Measurements from ENCODE around the gene ITGBL1.

DNA sequence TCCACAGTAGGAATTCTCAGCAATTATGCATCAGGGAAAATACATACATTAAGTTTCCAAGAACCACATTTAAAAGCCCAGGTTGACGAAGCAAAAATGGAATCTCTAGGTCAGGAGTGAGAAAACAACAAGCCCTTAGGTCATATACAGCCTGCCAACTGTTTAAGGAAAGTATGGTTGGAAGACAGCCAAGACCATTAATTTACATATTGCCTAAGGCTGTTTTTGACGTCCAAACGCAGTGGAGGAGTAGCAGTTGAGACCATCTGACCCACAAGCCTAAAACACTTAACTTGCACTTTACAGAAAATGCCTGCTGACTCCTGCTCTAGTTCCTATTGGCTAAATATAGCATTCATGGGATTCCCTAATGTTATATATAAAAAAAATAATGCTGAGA, 299.0 kb downstream of the ITGBL1 start:
- TF ChIP-seq, protein P1, sequence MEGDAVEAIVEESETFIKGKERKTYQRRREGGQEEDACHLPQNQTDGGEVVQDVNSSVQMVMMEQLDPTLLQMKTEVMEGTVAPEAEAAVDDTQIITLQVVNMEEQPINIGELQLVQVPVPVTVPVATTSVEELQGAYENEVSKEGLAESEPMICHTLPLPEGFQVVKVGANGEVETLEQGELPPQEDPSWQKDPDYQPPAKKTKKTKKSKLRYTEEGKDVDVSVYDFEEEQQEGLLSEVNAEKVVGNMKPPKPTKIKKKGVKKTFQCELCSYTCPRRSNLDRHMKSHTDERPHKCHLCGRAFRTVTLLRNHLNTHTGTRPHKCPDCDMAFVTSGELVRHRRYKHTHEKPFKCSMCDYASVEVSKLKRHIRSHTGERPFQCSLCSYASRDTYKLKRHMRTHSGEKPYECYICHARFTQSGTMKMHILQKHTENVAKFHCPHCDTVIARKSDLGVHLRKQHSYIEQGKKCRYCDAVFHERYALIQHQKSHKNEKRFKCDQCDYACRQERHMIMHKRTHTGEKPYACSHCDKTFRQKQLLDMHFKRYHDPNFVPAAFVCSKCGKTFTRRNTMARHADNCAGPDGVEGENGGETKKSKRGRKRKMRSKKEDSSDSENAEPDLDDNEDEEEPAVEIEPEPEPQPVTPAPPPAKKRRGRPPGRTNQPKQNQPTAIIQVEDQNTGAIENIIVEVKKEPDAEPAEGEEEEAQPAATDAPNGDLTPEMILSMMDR (IDR thresholded peaks at IDR 0.05; ENCODE audit: borderline replicate concordance, extremely low read depth, low read length, poor library complexity, severe bottlenecking), result no peak
- TF ChIP-seq EZH2 (IDR thresholded peaks at IDR 0.05; ENCODE audit: borderline replicate concordance, low read depth, low read length, severe bottlenecking), result no peak
